HG03432 (cell line): ENCODE measurements around the gene SNRPA.
"Not testable (repeated sequence)": the region's sequence is repeated elsewhere in the genome, so short reads cannot be mapped to it uniquely, and the experiment has no call there.

ENCODE experiments used
- ATAC-seq: cut with Tn5 transposase; IDR thresholded peaks from one replicate; pipeline ENCODE4 v1.9.1; 2021; ENCODE audit warnings: mild to moderate bottlenecking, moderate library complexity; ENCODE audit not compliant: unreplicated experiment

The SNRPA gene

GRCh38 chr19:40811478-40812341 lies 60.7 kb downstream of the SNRPA start:
- no peak for ATAC-seq

GRCh38 chr19:40812571-40812970 lies 61.6 kb downstream of the SNRPA start:
- not testable (repeated sequence) for ATAC-seq

- ATAC-seq: no peak
Measured at GRCh38 chr19:40813182-40813581, 62.2 kb downstream of the SNRPA start.
